Colonic mucosa (tissue), 4 donors: ENCODE data around the gene HOXA4. TPM values are rescaled to one million over a fixed set of nuclear protein-coding genes. Genes with fewer than 3 reads are reported as not detected.

Experiments used
- DNase-seq: peaks from one replicate; pipeline ENCODE4 v3.0.0-alpha.2; 2020
- H3K27ac ChIP-seq: fragments of 200-600 bp; one replicate; pipeline ENCODE4 v1.8.0; 2021
- H3K27me3 ChIP-seq: fragments of 200-600 bp; one replicate; pipeline ENCODE4 v1.8.0; 2021
- H3K36me3 ChIP-seq: fragments of 200-600 bp; one replicate; pipeline ENCODE4 v1.8.0; 2021
- H3K4me1 ChIP-seq: fragments of 200-600 bp; one replicate; pipeline ENCODE4 v1.8.0; 2021; ENCODE audit warnings: mild to moderate bottlenecking
- H3K4me3 ChIP-seq: fragments of 200-600 bp; one replicate; pipeline ENCODE4 v1.8.0; 2021
- H3K9ac ChIP-seq, 2 donors: one replicate each; pipeline ENCODE4 v1.7.0; 2013; ENCODE audit warnings: control low read depth in 2 of 2, low read depth in 2 of 2, low read length in 2 of 2
- H3K9me3 ChIP-seq: fragments of 200-600 bp; one replicate; pipeline ENCODE4 v1.8.0; 2021
- intact Hi-C: fragments of 100-400 bp; cut with DNase I; formaldehyde crosslinking; loops from one replicate; pipeline ENCODE4 v1.14.1; 2022
- total RNA-seq, 2 donors: library from RNA; stranded (reverse); fragmentation: NEBNext Ultra II Directional in 1 of 2; extraction: Animal tissue kit (Norgen Biotek cat#: 25700) in 1 of 2; gene quantifications; one replicate each; pipeline ENCODE4 v1.2.1, GENCODE V29; 2021
- TF ChIP-seq, protein P1 (sequence below): fragments of 200-600 bp; IDR thresholded peaks from one replicate; pipeline ENCODE4 v1.8.0; 2022; ENCODE audit warnings: antibody characterized with exemption, mild to moderate bottlenecking
- donor health status: healthy.
- donor health status: DM: no; HTN: no; CAD: no.
- donor health status: DM: no; HTN: no; CAD: no.

Gene HOXA4
- total RNA-seq, 2 donors from 2014 or later = 3.3 to 4.5 TPM

DNA sequence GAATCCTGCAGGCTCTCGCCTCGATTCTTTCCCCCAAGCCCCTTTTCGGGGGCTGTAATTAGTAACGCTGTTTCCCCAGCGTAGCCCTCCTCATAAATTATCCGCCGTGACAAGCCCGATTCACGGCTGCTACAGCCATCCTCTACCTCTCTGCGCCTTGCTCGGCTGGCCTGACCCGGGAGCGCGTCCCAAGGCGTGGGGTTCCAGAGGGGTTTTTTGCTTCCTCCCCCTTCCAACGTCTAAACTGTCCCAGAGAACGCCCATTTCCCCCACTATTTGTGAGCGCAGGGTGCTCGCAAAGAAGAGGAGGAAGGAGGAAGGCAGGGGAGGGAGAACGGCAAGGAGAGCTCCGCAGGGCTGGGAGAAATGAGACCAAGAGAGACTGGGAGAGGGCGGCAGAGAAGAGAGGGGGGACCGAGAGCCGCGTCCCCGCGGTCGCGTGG, 12.0 kb upstream of the HOXA4 start:
- intact Hi-C loops = loop anchor here (5.0 kb wide), 1 partner anchor 35 kb away; no protein-coding TSS in a partner anchor
- Histone ChIP-seq H3K9me3 (no peaks in the 10 kb centered on the region), H3K4me1 (peaks cover 17% of the 10 kb centered on the region), H3K36me3 (no peaks in the 10 kb centered on the region), H3K4me3 (peak overlapping the region; percentile 43), H3K9ac (peak overlapping the region; percentile 75 to 100), H3K27ac (peak overlapping the region; percentile 84), H3K27me3 (no peaks in the 10 kb centered on the region)
- TF ChIP-seq, protein P1, sequence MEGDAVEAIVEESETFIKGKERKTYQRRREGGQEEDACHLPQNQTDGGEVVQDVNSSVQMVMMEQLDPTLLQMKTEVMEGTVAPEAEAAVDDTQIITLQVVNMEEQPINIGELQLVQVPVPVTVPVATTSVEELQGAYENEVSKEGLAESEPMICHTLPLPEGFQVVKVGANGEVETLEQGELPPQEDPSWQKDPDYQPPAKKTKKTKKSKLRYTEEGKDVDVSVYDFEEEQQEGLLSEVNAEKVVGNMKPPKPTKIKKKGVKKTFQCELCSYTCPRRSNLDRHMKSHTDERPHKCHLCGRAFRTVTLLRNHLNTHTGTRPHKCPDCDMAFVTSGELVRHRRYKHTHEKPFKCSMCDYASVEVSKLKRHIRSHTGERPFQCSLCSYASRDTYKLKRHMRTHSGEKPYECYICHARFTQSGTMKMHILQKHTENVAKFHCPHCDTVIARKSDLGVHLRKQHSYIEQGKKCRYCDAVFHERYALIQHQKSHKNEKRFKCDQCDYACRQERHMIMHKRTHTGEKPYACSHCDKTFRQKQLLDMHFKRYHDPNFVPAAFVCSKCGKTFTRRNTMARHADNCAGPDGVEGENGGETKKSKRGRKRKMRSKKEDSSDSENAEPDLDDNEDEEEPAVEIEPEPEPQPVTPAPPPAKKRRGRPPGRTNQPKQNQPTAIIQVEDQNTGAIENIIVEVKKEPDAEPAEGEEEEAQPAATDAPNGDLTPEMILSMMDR = no peak
- peak; percentile 32 for DNase-seq

DNA sequence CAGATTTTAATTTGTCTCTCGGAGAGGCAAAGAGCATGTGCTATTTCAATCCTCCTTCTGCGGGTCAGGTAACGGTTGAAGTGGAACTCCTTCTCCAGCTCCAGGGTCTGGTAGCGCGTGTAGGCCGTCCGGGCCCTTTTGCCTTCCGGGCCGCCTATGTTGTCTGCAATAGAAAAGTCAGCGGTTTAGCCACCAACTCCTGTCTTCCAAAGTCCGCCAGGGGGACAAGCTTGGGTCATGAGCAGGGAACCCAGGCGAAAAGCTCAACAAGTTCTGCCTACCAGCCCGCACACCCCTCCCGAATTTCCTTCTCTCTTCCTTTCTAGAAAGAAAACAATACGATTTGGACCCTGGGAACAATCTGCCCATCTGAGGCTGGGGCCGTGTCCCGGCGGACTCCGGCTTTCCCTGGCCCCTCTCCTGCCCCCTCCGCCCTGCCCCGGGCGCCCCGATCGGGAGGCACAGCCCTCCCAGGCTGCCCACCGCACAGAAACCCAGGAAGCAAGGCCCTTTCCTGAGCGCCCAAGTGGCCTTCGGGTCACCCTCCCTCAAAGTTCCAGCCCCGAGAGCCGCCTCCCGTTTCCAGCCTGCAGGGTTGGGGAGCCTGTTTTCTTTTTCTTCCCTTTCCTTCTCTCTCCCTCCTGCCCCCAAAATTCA, 11.5 kb upstream of the HOXA4 start:
- peak; percentile 53 for DNase-seq
- no peaks in the 10 kb centered on the region for H3K9me3 ChIP-seq
- no peaks in the 10 kb centered on the region for H3K36me3 ChIP-seq
- intact Hi-C loops = loop anchor here (5.0 kb wide), 1 partner anchor 35 kb away; no protein-coding TSS in a partner anchor
- TF ChIP-seq, protein P1 = no peak
- H3K27me3 ChIP-seq = no peaks in the 10 kb centered on the region
- H3K4me3 ChIP-seq = peak overlapping the region; percentile 43
- H3K4me1 ChIP-seq = peaks cover 12% of the 10 kb centered on the region
- H3K9ac ChIP-seq = peak overlapping the region; percentile 75 to 100
- peak overlapping the region; percentile 84 for H3K27ac ChIP-seq

DNA sequence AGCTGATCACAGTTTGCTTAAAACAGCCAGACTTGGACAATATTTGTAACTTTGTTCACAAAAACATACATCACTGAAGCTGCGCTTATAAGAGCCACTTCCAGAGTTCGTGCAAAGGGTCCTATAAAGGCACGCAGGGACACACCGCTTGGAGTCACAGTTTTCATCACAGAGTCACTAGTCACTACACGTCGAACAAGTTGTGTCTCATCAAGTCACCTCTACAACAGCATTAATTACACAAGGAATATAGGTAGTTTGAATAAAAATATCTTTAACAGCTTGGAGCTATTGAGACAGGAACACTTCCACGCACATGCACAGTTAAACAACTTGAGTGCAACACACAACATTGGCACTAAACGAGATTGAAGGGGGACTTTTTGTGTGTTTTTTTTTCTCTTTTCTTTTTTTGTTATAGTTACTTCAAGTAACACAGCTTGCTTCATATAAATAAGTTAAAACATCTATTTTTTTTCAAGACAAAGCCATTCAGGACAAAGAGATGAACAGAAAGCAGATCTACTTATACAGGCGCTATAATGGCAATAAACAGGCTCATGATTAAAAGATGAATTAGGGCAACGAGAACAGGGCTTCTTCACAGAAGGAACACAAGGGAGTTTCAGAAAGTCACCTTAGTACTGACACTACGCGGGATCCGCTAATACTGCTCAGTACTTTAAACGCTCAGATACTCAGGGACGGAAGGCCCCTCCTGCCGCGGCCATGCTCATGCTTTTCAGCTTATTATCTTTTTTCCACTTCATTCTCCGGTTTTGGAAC, 10.8 kb upstream of the HOXA4 start:
- no peaks in the 10 kb centered on the region for H3K27me3 ChIP-seq
- peak overlapping the region; percentile 43 for H3K4me3 ChIP-seq
- DNase-seq = peak; percentile 27
- intact Hi-C loops = loop anchor here (5.0 kb wide), 1 partner anchor 34 kb away; no protein-coding TSS in a partner anchor
- no peaks in the 10 kb centered on the region for H3K9me3 ChIP-seq
- TF ChIP-seq, protein P1 = no peak
- no peaks in the 10 kb centered on the region for H3K36me3 ChIP-seq
- H3K4me1 ChIP-seq = peaks cover 9% of the 10 kb centered on the region
- peak overlapping the region; percentile 84 for H3K27ac ChIP-seq
- peak overlapping the region; percentile 75 to 100 for H3K9ac ChIP-seq

DNA sequence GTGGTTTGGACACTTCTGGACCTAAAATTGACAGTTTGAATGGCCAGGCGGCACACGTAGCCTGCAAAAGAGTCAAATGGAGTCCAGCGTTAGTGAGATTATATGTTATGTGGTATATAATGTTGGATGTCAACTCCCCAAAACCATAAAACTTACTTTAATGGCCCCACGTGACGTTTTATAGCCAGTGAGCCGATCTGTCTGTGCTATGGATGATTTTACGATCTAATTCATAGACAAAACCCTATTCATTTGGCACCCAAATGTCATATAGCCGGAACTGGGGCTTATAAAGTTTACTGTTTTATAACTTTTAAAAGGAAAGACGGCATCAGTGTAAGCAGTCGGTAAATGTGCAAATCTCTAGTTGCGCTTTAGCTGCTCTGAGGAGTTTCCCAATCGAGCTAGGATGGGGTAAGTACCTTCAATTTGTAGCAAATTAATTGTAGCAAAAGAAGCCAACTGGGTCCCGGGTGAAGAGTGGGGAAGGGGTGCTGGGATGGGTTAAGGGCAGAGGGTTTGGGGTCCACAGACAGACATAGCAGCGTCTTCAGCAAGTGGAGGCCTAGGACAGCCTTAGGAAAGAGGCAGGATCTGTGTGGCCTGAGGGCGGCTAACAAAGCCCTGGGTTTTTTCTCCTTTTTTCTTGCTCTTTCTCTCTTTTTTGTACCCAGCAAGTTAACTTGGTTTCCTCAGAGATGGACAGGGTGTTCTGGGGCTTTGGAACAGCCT, 9.7 kb upstream of the HOXA4 start:
- H3K27me3 ChIP-seq = no peaks in the 10 kb centered on the region
- H3K9ac ChIP-seq = peak overlapping the region; percentile 77 to 100
- peak; percentile 87 for DNase-seq

More for the DNA sequence above, 9.7 kb upstream of the HOXA4 start:
- Histone ChIP-seq H3K9me3 (no peaks in the 10 kb centered on the region), H3K36me3 (no peaks in the 10 kb centered on the region), H3K4me1 (peaks cover 8% of the 10 kb centered on the region), H3K27ac (peak overlapping the region; percentile 84), H3K4me3 (no peak overlapping the region)
- TF ChIP-seq, protein P1 = no peak
- intact Hi-C loops = loop anchor here (5.0 kb wide), 1 partner anchor 33 kb away; no protein-coding TSS in a partner anchor
